ENCODE data around the gene DOK7.

DOK7 gene

DNA sequence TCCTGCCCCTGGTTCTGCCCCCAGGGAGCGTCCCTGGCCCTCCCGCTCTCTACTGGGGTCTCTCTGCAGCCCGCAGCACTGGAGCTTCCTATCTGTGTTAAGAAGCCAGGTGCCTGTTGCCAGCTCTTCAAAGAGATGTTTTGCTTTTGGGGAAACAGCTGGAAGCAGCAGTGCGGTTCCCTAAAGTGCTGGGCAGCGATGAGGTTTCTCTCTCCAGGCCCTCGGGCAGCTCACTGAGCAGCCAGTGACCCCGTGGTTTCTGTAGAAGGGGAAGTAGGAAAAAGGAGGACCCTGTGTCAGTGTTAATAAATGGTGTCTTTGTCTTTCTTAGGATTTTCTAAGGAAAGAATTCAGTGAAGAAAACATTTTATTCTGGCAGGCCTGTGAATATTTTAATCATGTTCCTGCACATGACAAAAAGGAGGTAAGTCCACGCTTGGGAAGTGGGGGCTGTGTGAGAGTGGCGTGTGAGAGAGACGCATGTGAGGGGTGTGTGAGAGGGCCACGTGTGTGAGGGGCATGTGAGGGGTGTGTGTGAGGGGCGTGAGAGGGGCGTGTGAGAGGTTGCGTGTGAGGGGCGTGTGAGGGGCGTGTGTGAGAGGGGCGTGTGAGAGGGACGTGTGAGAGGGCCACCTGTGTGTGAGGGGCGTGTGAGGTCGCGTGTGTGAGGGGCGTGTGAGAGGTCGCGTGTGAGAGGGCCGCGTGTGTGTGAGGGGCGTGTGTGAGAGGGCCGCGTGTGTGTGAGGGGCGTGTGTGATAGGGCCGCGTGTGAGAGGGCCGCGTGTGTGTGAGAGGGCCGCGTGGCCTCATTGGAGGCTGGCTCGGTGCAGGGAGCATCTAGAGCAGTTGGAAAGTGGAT is 48.5 kb upstream of the DOK7 start:
- no peak for ATAC-seq
- TF ChIP-seq, protein P1, sequence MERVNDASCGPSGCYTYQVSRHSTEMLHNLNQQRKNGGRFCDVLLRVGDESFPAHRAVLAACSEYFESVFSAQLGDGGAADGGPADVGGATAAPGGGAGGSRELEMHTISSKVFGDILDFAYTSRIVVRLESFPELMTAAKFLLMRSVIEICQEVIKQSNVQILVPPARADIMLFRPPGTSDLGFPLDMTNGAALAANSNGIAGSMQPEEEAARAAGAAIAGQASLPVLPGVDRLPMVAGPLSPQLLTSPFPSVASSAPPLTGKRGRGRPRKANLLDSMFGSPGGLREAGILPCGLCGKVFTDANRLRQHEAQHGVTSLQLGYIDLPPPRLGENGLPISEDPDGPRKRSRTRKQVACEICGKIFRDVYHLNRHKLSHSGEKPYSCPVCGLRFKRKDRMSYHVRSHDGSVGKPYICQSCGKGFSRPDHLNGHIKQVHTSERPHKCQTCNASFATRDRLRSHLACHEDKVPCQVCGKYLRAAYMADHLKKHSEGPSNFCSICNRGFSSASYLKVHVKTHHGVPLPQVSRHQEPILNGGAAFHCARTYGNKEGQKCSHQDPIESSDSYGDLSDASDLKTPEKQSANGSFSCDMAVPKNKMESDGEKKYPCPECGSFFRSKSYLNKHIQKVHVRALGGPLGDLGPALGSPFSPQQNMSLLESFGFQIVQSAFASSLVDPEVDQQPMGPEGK (CRISPR knock-in tag; IDR thresholded peaks at IDR 0.05; ENCODE audit: borderline replicate concordance): no peak
- TF ChIP-seq ESRRG (CRISPR knock-in tag; IDR thresholded peaks at IDR 0.05) (no peak), ISL1 (CRISPR knock-in tag; IDR thresholded peaks at IDR 0.05) (no peak), OSR1 (CRISPR knock-in tag; IDR thresholded peaks at IDR 0.05) (no peak), ZNF565 (CRISPR knock-in tag; conservative IDR thresholded peaks at IDR 0.05; ENCODE audit: low read depth) (no peak), TOX (CRISPR knock-in tag; IDR thresholded peaks at IDR 0.05; ENCODE audit: borderline replicate concordance) (no peak), ZFP3 (CRISPR knock-in tag; IDR thresholded peaks at IDR 0.05) (no peak), TCF4 (CRISPR knock-in tag; IDR thresholded peaks at IDR 0.05; ENCODE audit: borderline replicate concordance) (no peak), ZFP30 (CRISPR knock-in tag; IDR thresholded peaks at IDR 0.05) (no peak), PPARA (CRISPR knock-in tag; IDR thresholded peaks at IDR 0.05; ENCODE audit: borderline replicate concordance) (no peak), RARB (CRISPR knock-in tag; IDR thresholded peaks at IDR 0.05) (no peak), BACH2 (CRISPR knock-in tag; IDR thresholded peaks at IDR 0.05; ENCODE audit: borderline replicate concordance) (no peak), CSDC2 (CRISPR knock-in tag; IDR thresholded peaks at IDR 0.05) (no peak)
- TF ChIP-seq, protein P2, sequence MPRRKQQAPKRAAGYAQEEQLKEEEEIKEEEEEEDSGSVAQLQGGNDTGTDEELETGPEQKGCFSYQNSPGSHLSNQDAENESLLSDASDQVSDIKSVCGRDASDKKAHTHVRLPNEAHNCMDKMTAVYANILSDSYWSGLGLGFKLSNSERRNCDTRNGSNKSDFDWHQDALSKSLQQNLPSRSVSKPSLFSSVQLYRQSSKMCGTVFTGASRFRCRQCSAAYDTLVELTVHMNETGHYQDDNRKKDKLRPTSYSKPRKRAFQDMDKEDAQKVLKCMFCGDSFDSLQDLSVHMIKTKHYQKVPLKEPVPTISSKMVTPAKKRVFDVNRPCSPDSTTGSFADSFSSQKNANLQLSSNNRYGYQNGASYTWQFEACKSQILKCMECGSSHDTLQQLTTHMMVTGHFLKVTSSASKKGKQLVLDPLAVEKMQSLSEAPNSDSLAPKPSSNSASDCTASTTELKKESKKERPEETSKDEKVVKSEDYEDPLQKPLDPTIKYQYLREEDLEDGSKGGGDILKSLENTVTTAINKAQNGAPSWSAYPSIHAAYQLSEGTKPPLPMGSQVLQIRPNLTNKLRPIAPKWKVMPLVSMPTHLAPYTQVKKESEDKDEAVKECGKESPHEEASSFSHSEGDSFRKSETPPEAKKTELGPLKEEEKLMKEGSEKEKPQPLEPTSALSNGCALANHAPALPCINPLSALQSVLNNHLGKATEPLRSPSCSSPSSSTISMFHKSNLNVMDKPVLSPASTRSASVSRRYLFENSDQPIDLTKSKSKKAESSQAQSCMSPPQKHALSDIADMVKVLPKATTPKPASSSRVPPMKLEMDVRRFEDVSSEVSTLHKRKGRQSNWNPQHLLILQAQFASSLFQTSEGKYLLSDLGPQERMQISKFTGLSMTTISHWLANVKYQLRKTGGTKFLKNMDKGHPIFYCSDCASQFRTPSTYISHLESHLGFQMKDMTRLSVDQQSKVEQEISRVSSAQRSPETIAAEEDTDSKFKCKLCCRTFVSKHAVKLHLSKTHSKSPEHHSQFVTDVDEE (CRISPR knock-in tag; IDR thresholded peaks at IDR 0.05): no peak

DNA sequence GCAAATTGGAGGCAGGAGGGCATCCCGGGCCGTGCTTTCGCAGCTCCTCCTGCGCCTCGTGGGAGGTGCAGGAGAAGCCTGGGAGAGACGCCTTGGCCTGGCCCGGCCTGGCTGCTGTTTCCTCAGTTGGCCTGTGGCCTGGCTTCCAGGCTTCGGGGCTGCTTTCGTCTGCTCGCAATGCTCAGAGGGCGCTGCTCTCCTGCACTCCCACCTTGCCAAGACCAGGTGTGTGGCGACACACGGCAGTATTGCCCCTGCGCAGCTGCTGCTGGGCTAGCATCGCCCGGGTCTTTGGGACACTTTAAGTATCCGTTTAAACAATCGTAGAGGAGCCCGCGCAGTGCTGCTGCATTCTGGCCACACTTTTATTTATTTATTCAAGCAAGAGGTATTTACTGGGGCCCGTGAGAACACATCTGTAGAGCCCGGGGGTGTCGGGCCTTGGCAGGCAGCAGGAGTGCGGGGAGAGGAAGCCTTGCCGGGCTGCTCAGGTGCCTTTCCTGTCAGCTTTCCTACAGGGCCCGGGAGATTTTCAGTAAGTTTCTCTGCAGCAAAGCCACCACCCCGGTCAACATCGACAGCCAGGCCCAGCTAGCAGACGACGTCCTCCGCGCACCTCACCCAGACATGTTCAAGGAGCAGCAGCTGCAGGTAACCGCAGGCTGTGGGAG is 47.5 kb upstream of the DOK7 start:
- ATAC-seq: no peak
- TF ChIP-seq ISL1 (CRISPR knock-in tag; IDR thresholded peaks at IDR 0.05): no peak

DNA sequence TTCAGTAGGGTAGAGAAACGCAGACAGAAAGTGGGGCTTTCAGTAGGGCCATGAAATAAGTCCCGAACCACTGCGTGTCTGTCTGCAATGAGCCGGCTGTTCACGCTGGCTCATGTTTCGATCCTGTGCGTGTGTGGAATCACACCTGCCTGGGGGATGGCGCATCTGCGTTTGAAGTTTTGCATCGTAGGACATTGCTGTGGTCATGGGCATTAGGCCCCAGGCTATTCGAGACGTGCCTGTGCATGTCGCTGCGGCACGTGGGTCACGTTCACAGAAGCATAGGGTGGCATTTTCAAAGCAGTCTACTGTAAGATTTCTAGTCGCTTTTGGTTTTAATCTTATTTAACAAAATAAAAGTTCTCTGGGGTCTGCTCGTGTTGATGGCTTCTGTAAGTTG is 46.8 kb upstream of the DOK7 start:
- TF ChIP-seq ZFP30 (CRISPR knock-in tag; IDR thresholded peaks at IDR 0.05) (no peak), ZNF8 (CRISPR knock-in tag; IDR thresholded peaks at IDR 0.05) (no peak), ISL1 (CRISPR knock-in tag; IDR thresholded peaks at IDR 0.05) (no peak), PPARA (CRISPR knock-in tag; IDR thresholded peaks at IDR 0.05; ENCODE audit: borderline replicate concordance) (no peak), GLIS3 (CRISPR knock-in tag; IDR thresholded peaks at IDR 0.05) (no peak), SNAI2 (CRISPR knock-in tag; IDR thresholded peaks at IDR 0.05) (no peak), BACH2 (CRISPR knock-in tag; IDR thresholded peaks at IDR 0.05; ENCODE audit: borderline replicate concordance) (no peak), OSR1 (CRISPR knock-in tag; IDR thresholded peaks at IDR 0.05) (no peak), ZC3H10 (CRISPR knock-in tag; IDR thresholded peaks at IDR 0.05) (no peak), RARB (CRISPR knock-in tag; IDR thresholded peaks at IDR 0.05) (no peak), ESRRG (CRISPR knock-in tag; IDR thresholded peaks at IDR 0.05) (no peak), ZNF565 (CRISPR knock-in tag; conservative IDR thresholded peaks at IDR 0.05; ENCODE audit: low read depth) (no peak)
- TF ChIP-seq, protein P3, sequence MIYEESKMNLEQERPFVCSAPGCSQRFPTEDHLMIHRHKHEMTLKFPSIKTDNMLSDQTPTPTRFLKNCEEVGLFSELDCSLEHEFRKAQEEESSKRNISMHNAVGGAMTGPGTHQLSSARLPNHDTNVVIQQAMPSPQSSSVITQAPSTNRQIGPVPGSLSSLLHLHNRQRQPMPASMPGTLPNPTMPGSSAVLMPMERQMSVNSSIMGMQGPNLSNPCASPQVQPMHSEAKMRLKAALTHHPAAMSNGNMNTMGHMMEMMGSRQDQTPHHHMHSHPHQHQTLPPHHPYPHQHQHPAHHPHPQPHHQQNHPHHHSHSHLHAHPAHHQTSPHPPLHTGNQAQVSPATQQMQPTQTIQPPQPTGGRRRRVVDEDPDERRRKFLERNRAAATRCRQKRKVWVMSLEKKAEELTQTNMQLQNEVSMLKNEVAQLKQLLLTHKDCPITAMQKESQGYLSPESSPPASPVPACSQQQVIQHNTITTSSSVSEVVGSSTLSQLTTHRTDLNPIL (CRISPR knock-in tag; IDR thresholded peaks at IDR 0.05; ENCODE audit: low read depth): no peak
- TF ChIP-seq, protein P2 (CRISPR knock-in tag; IDR thresholded peaks at IDR 0.05): no peak
- TF ChIP-seq, protein P1 (CRISPR knock-in tag; IDR thresholded peaks at IDR 0.05; ENCODE audit: borderline replicate concordance): no peak
- TF ChIP-seq, protein P4, sequence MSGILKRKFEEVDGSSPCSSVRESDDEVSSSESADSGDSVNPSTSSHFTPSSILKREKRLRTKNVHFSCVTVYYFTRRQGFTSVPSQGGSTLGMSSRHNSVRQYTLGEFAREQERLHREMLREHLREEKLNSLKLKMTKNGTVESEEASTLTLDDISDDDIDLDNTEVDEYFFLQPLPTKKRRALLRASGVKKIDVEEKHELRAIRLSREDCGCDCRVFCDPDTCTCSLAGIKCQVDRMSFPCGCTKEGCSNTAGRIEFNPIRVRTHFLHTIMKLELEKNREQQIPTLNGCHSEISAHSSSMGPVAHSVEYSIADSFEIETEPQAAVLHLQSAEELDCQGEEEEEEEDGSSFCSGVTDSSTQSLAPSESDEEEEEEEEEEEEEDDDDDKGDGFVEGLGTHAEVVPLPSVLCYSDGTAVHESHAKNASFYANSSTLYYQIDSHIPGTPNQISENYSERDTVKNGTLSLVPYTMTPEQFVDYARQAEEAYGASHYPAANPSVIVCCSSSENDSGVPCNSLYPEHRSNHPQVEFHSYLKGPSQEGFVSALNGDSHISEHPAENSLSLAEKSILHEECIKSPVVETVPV (CRISPR knock-in tag; IDR thresholded peaks at IDR 0.05): no peak
- no peak for ATAC-seq
